OCI-LY1 (cell line): ENCODE measurements around the gene GPR160.

ENCODE experiments used
- EZH2 ChIP-seq: fragments of 200-600 bp; sonication (generic), shearing (Covaris generic); IDR thresholded peaks from 2 replicates; pipeline ENCODE4 v1.8.0; 2017; ENCODE audit warnings: borderline replicate concordance, mixed run types, mild to moderate bottlenecking, antibody characterized with exemption, low read length, moderate library complexity, mixed read lengths
- TF ChIP-seq, protein P1 (sequence below): fragments of 200-600 bp; sonication (generic), shearing (Covaris generic); IDR thresholded peaks from 2 replicates; pipeline ENCODE4 v1.5.1; 2017; ENCODE audit warnings: mild to moderate bottlenecking, antibody characterized with exemption, low read length, moderate library complexity, mixed read lengths

- TF ChIP-seq, protein P1, sequence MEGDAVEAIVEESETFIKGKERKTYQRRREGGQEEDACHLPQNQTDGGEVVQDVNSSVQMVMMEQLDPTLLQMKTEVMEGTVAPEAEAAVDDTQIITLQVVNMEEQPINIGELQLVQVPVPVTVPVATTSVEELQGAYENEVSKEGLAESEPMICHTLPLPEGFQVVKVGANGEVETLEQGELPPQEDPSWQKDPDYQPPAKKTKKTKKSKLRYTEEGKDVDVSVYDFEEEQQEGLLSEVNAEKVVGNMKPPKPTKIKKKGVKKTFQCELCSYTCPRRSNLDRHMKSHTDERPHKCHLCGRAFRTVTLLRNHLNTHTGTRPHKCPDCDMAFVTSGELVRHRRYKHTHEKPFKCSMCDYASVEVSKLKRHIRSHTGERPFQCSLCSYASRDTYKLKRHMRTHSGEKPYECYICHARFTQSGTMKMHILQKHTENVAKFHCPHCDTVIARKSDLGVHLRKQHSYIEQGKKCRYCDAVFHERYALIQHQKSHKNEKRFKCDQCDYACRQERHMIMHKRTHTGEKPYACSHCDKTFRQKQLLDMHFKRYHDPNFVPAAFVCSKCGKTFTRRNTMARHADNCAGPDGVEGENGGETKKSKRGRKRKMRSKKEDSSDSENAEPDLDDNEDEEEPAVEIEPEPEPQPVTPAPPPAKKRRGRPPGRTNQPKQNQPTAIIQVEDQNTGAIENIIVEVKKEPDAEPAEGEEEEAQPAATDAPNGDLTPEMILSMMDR: no peak
- TF ChIP-seq EZH2: no peak
Observed at GRCh38 chr3:170107941-170108340, 70.1 kb downstream of the GPR160 start.
